Calu3 (cell line): Measurements from ENCODE around the gene ZNF275. TPM values are rescaled to one million over a fixed set of nuclear protein-coding genes. Genes with fewer than 3 reads are reported as not detected.

Experiments used
- total RNA-seq: library from RNA; stranded (reverse); gene quantifications from 2 replicates; pipeline ENCODE4 v1.2.3, GENCODE V29; 2022

ZNF275 gene
- total RNA-seq, 1 experiment from 2014 or later = 6.6 TPM

Other genes starting within 250 kb of the ZNF275 start
- not detected in 2 replicates for gene MAGEA1, start 154.9 kb upstream of the ZNF275 start, total RNA-seq
- not detected in 2 replicates for gene PNMA6F, start 12.4 kb upstream of the ZNF275 start, total RNA-seq
- not detected in 2 replicates for gene PNMA6E, start 67.2 kb downstream of the ZNF275 start, total RNA-seq
- 0.19 and 0.22 TPM in 2 replicates for gene ZFP92, start 77.3 kb downstream of the ZNF275 start, total RNA-seq
- gene TREX2, start 111.9 kb downstream of the ZNF275 start, total RNA-seq = 2.0 and 2.2 TPM in 2 replicates
- gene HAUS7, start 136.4 kb downstream of the ZNF275 start, total RNA-seq = 38.6 and 40.7 TPM in 2 replicates
- not detected in 2 replicates for gene BGN, start 160.8 kb downstream of the ZNF275 start, total RNA-seq
- not detected in 2 replicates for gene ATP2B3, start 183.5 kb downstream of the ZNF275 start, total RNA-seq